ENCODE results near the gene FARP2. TPM values are rescaled to one million over a fixed set of nuclear protein-coding genes. Genes with fewer than 3 reads are reported as not detected.
"Not testable (repeated sequence)": the region's sequence is repeated elsewhere in the genome, so short reads cannot be mapped to it uniquely, and the experiment has no call there.

Gene FARP2
- total and polyA plus RNA-seq, 4 donors = 9.9 to 49.7 (median 27.4) TPM

DNA sequence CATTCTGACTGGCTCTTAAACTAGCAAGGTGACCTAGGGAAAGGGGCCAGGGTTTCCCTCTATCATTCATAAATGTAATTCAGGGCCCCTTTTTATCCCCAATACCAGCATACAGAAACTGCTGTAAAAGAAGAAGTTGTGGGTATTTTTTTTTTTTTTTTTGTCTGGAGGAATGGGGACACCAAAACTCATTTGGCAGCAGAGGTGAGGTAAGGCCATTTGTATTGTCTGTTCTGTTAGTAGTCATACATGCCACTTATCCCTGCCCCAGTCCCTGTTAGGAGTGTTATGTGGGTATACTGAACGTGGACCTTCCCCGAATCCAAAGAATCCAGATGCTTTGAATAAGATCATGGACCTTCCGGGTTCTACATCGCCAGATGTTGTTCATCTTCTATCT is 38.7 kb upstream of the FARP2 start:
- 64 to 74% methylated on average over 4 of the region's 4 CpGs for WGBS, 2 donors
- H3K27ac ChIP-seq (ENCODE audit: low read depth in 1 of 2, low read length in 1 of 2) = peak overlapping the region in 1 of 2 donors; percentile 21
- no peak overlapping the region for H3K4me3 ChIP-seq
- peaks cover 6 to 59% (median 30%) of the 10 kb centered on the region in 5 donors for H3K4me1 ChIP-seq (ENCODE audit: control insufficient read depth in 5 of 5, insufficient read depth in 5 of 5, low read length in 5 of 5)
- TF ChIP-seq CTCF (IDR thresholded peaks at IDR 0.05; ENCODE audit: control extremely low read depth, extremely low read depth) = no peak
- H3K9ac ChIP-seq (ENCODE audit: insufficient read depth in 1 of 2, low read length in 2 of 2) = peak overlapping the region; percentile 93 to 99
- DNase-seq = no peak
- H3K27me3 ChIP-seq (ENCODE audit: control insufficient read depth in 3 of 3, insufficient read depth in 3 of 3, low read length in 2 of 3) = no peaks in the 10 kb centered on the region
- H3K9me3 ChIP-seq (ENCODE audit: control insufficient read depth in 4 of 4, insufficient read depth in 3 of 4, low read length in 3 of 4) = no peaks in the 10 kb centered on the region
- ATAC-seq (ENCODE audit: insufficient read depth, low FRiP score) = no peak
- peaks cover 0 to 14% (median 4%) of the 10 kb centered on the region in 4 donors for H3K36me3 ChIP-seq (ENCODE audit: control insufficient read depth in 4 of 4, insufficient read depth in 4 of 4, low read length in 4 of 4)

GRCh38 chr2:241318830-241319229 is 37.3 kb upstream of the FARP2 start:
- not testable (repeated sequence) for H3K4me3 ChIP-seq; ATAC-seq (ENCODE audit: insufficient read depth, low FRiP score); DNase-seq; H3K27me3 ChIP-seq (ENCODE audit: control insufficient read depth in 3 of 3, insufficient read depth in 3 of 3, low read length in 2 of 3); H3K27ac ChIP-seq (ENCODE audit: low read depth in 1 of 2, low read length in 1 of 2); H3K9ac ChIP-seq (ENCODE audit: insufficient read depth in 1 of 2, low read length in 2 of 2); H3K9me3 ChIP-seq (ENCODE audit: control insufficient read depth in 4 of 4, insufficient read depth in 3 of 4, low read length in 3 of 4)
- WGBS, 2 donors = 92 to 93% methylated on average over 6 of the region's 6 CpGs
- peaks cover 0 to 14% (median 5%) of the 10 kb centered on the region in 4 donors for H3K36me3 ChIP-seq (ENCODE audit: control insufficient read depth in 4 of 4, insufficient read depth in 4 of 4, low read length in 4 of 4)
- peaks cover 6 to 67% (median 23%) of the 10 kb centered on the region in 5 donors for H3K4me1 ChIP-seq (ENCODE audit: control insufficient read depth in 5 of 5, insufficient read depth in 5 of 5, low read length in 5 of 5)

GRCh38 chr2:241320394-241320793 is 35.7 kb upstream of the FARP2 start:
- ATAC-seq (ENCODE audit: insufficient read depth, low FRiP score) (no peak), DNase-seq (no peak)
- Histone ChIP-seq H3K4me3 (no peak overlapping the region), H3K9ac (ENCODE audit: insufficient read depth in 1 of 2, low read length in 2 of 2) (no peak overlapping the region), H3K27me3 (ENCODE audit: control insufficient read depth in 3 of 3, insufficient read depth in 3 of 3, low read length in 2 of 3) (no peaks in the 10 kb centered on the region), H3K27ac (ENCODE audit: low read depth in 1 of 2, low read length in 1 of 2) (no peak overlapping the region), H3K36me3 (ENCODE audit: control insufficient read depth in 4 of 4, insufficient read depth in 4 of 4, low read length in 4 of 4) (peaks cover 2 to 17% (median 8%) of the 10 kb centered on the region in 4 donors), H3K9me3 (ENCODE audit: control insufficient read depth in 4 of 4, insufficient read depth in 3 of 4, low read length in 3 of 4) (no peaks in the 10 kb centered on the region), H3K4me1 (ENCODE audit: control insufficient read depth in 5 of 5, insufficient read depth in 5 of 5, low read length in 5 of 5) (peaks cover 6 to 63% (median 22%) of the 10 kb centered on the region in 5 donors)
- WGBS, 2 donors = 94 to 95% methylated on average over 8 of the region's 8 CpGs
- TF ChIP-seq CTCF (IDR thresholded peaks at IDR 0.05; ENCODE audit: control extremely low read depth, extremely low read depth) = no peak

DNA sequence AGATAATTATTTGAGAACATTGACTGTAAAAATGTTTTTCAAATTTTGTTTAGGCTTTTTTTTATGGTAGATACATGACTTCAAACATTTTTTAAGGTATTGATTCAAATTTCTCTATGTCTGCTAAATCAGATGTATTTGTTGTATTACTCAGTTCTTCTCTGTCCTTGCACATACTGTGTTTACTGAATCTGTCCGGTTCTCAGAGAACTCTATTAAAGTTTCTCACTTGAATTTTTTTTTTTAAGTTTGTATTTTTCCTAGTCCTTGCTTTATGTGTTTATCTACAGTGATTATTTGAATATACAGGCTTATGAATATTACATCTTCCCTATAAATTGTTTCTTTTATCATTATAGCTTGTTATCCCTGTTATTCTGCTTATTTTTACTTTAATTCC is 35.1 kb upstream of the FARP2 start:
- Histone ChIP-seq H3K4me1 (ENCODE audit: control insufficient read depth in 5 of 5, insufficient read depth in 5 of 5, low read length in 5 of 5) (peaks cover 6 to 63% (median 22%) of the 10 kb centered on the region in 5 donors), H3K9ac (ENCODE audit: insufficient read depth in 1 of 2, low read length in 2 of 2) (peak overlapping the region in 1 of 2 donors; percentile 8), H3K4me3 (no peak overlapping the region), H3K36me3 (ENCODE audit: control insufficient read depth in 4 of 4, insufficient read depth in 4 of 4, low read length in 4 of 4) (peaks cover 2 to 19% (median 10%) of the 10 kb centered on the region in 4 donors), H3K27me3 (ENCODE audit: control insufficient read depth in 3 of 3, insufficient read depth in 3 of 3, low read length in 2 of 3) (no peaks in the 10 kb centered on the region), H3K9me3 (ENCODE audit: control insufficient read depth in 4 of 4, insufficient read depth in 3 of 4, low read length in 3 of 4) (no peaks in the 10 kb centered on the region), H3K27ac (ENCODE audit: low read depth in 1 of 2, low read length in 1 of 2) (no peak overlapping the region)
- no peak for TF ChIP-seq CTCF (IDR thresholded peaks at IDR 0.05; ENCODE audit: control extremely low read depth, extremely low read depth)
- WGBS, 2 donors = 30 to 50% methylated on average over 1 of the region's 1 CpG
- no peak for ATAC-seq (ENCODE audit: insufficient read depth, low FRiP score)
- DNase-seq = no peak

Data from lung (tissue), 12 donors.